Endothelial cell of umbilical vein (primary cell): ENCODE measurements around the gene ZDHHC9. TPM values are rescaled to one million over a fixed set of nuclear protein-coding genes. Genes with fewer than 3 reads are reported as not detected.

Source experiments
- BruUV-seq: library from RNA; stranded (reverse); fragments of 400-500 nt; replicated peaks from 2 replicates; lab custom pipeline; 2021; lab: Mats Ljungman, UMichigan
- CTCF ChIA-PET: fragments of 300-600, 350-600 bp; sonication (Branson Sonifier 250); formaldehyde crosslinking; loops from one replicate; lab custom pipeline; 2021; ENCODE audit warnings: antibody characterized with exemption, inconsistent platforms; lab: Charles Lee
- POLR2A ChIA-PET: fragments of 300-600, 350-600 bp; sonication (Branson Sonifier 250); formaldehyde crosslinking; loops from one replicate; lab custom pipeline; 2021; ENCODE audit warnings: antibody characterized with exemption, inconsistent platforms; lab: Charles Lee
- DNase-seq: peaks from one replicate; pipeline ENCODE4 v3.0.0-alpha.2; 2011; ENCODE audit warnings: low read depth, low spot score
- FAIRE-seq: peaks from 2 replicates; lab custom pipeline; 2011; peaks lifted over from hg19 to GRCh38; lab: Jason Lieb, UNC
- H2AFZ ChIP-seq: 2 replicates; pipeline ENCODE4 v1.6.0; 2012; ENCODE audit warnings: low read depth, low read length, control low read depth, inconsistent platforms
- H3K27ac ChIP-seq: 2 replicates; pipeline ENCODE4 v1.5.1; 2011; ENCODE audit warnings: low read depth, mild to moderate bottlenecking, control low read depth, low read length, moderate library complexity; ENCODE audit not compliant: insufficient read depth
- H3K27me3 ChIP-seq, 2 experiments: 2 replicates each; pipeline versions ENCODE4 v1.6.0 to v1.6.1; 2011; ENCODE audit warnings: low read length in 2 of 2, mixed read lengths in 1 of 2; ENCODE audit not compliant: control insufficient read depth in 2 of 2, insufficient read depth in 2 of 2
- H3K36me3 ChIP-seq, 2 experiments: 2 replicates in 1 of 2; 3 replicates in 1 of 2; pipeline ENCODE4 v1.5.1; 2011; ENCODE audit warnings: low read length in 2 of 2, mild to moderate bottlenecking in 1 of 2, moderate library complexity in 1 of 2; ENCODE audit not compliant: control insufficient read depth in 2 of 2, insufficient read depth in 2 of 2; ENCODE audit errors: extremely low read depth in 1 of 2
- H3K4me1 ChIP-seq: 3 replicates; pipeline ENCODE4 v1.5.1; 2011; ENCODE audit warnings: mild to moderate bottlenecking, low read length; ENCODE audit not compliant: control insufficient read depth, insufficient read depth; ENCODE audit errors: extremely low read depth
- H3K4me2 ChIP-seq: 2 replicates; pipeline ENCODE4 v1.6.1; 2011; ENCODE audit warnings: low read length, control low read depth, mixed read lengths; ENCODE audit not compliant: insufficient read depth
- H3K4me3 ChIP-seq, 3 experiments: fragments of 200-600 bp in 1 of 3; sonication (generic), shearing (Covaris generic) in 1 of 3; replicated peaks in 1 of 3; 2 replicates each; pipeline ENCODE4 v1.5.1; 2011 to 2016; ENCODE audit warnings: control low read depth in 3 of 3, low read length in 3 of 3, mild to moderate bottlenecking in 2 of 3, inconsistent platforms in 1 of 3, low read depth in 1 of 3, moderate library complexity in 1 of 3; ENCODE audit not compliant: insufficient read depth in 1 of 3
- H3K79me2 ChIP-seq: 2 replicates; pipeline ENCODE4 v1.6.0; 2012; ENCODE audit warnings: low read length, inconsistent platforms; ENCODE audit not compliant: control insufficient read depth, insufficient read depth
- H3K9ac ChIP-seq: replicated peaks from 2 replicates; pipeline ENCODE3; 2011; ENCODE audit warnings: low read length, control low read depth; ENCODE audit not compliant: insufficient read depth; ENCODE audit errors: extremely low read depth
- H3K9me1 ChIP-seq: replicated peaks from 3 replicates; pipeline ENCODE4 v1.6.0; 2011; ENCODE audit warnings: mild to moderate bottlenecking, low read length; ENCODE audit not compliant: control insufficient read depth, insufficient read depth; ENCODE audit errors: extremely low read depth
- H3K9me3 ChIP-seq: replicated peaks from 2 replicates; pipeline ENCODE4 v1.5.1; 2012; ENCODE audit warnings: low read length, inconsistent platforms; ENCODE audit not compliant: control insufficient read depth, insufficient read depth
- H4K20me1 ChIP-seq: replicated peaks from 2 replicates; pipeline ENCODE3; 2011; ENCODE audit warnings: mild to moderate bottlenecking, low read length; ENCODE audit not compliant: control insufficient read depth, insufficient read depth; ENCODE audit errors: extremely low read depth
- EZH2 ChIP-seq: IDR thresholded peaks from 2 replicates; pipeline ENCODE4 v1.6.1; 2012; ENCODE audit warnings: borderline replicate concordance, low read depth, mild to moderate bottlenecking, moderate library complexity, low read length, inconsistent platforms; ENCODE audit not compliant: severe bottlenecking
- FOS ChIP-seq: IDR thresholded peaks from 2 replicates; pipeline ENCODE4 v1.6.1; 2011; ENCODE audit warnings: mild to moderate bottlenecking, low read length, moderate library complexity, borderline replicate concordance; ENCODE audit not compliant: insufficient read depth
- GATA2 ChIP-seq: IDR thresholded peaks from 2 replicates; pipeline ENCODE4 v1.7.0; 2011; ENCODE audit warnings: low read depth, mild to moderate bottlenecking, moderate library complexity, mixed read lengths, low read length; ENCODE audit not compliant: insufficient read length, insufficient read depth
- JUN ChIP-seq: IDR thresholded peaks from 2 replicates; pipeline ENCODE4 v1.6.1; 2011; ENCODE audit warnings: borderline replicate concordance, low read depth; ENCODE audit not compliant: insufficient read length, insufficient read depth
- MYC ChIP-seq: IDR thresholded peaks from one replicate; pipeline ENCODE4 v1.6.1; 2011; ENCODE audit warnings: mild to moderate bottlenecking, low read depth, low read length
- POLR2A ChIP-seq: IDR thresholded peaks from 2 replicates; pipeline ENCODE4 v1.6.1; 2012; ENCODE audit warnings: low read depth, mild to moderate bottlenecking, control low read depth, low read length
- POLR2AphosphoS5 ChIP-seq: IDR thresholded peaks from 2 replicates; pipeline ENCODE4 v1.6.1; 2012; ENCODE audit warnings: low read depth, mild to moderate bottlenecking, control low read depth, low read length, moderate library complexity; ENCODE audit not compliant: insufficient read depth
- dilution Hi-C: fragments of 300-500 bp; cut with MboI; formaldehyde crosslinking; loops from one replicate; pipeline ENCODE4 v1.15.0; 2019; ENCODE audit warnings: low sequenced_read_pairs; ENCODE audit not compliant: extremely low pct_ligation_motif_present
- intact Hi-C: fragments of 100-400 bp; cut with micrococcal nuclease; formaldehyde crosslinking; loops from one replicate; pipeline ENCODE4 v1.10.0; 2022
- polyA plus RNA-seq, 4 experiments: library from polyadenylated mRNA; depleted of rRNA in 3 of 4; stranded (reverse) in 3 of 4; unstranded in 1 of 4; fragments of >200 nt; gene quantifications; 2 replicates each; pipeline versions ENCODE4 v1.2.1 to v1.2.3, GENCODE V29; 2011 to 2012; ENCODE audit warnings: missing spikeins in 1 of 4
- total RNA-seq: library from RNA; stranded (reverse); gene quantifications from 2 replicates; pipeline ENCODE4 v1.2.3, GENCODE V29; 2021
- TF ChIP-seq, protein P1 (sequence below): IDR thresholded peaks from 2 replicates; pipeline ENCODE4 v1.6.1; 2011; ENCODE audit not compliant: insufficient read depth, insufficient read length
- TF ChIP-seq, protein P2 (sequence below), 2 donors: IDR thresholded peaks; 1 replicate in 1 of 2; 2 replicates in 1 of 2; pipeline ENCODE4 v1.5.1; 2011; ENCODE audit warnings: low read length in 2 of 2, mild to moderate bottlenecking in 2 of 2, moderate library complexity in 2 of 2, control low read depth in 1 of 2, inconsistent platforms in 1 of 2, low read depth in 1 of 2; ENCODE audit not compliant: insufficient read depth in 1 of 2; ENCODE audit errors: extremely low read depth in 1 of 2

Gene ZDHHC9
- total and polyA plus RNA-seq, 2 donors (not counting 3 experiments of a cell fraction or from before 2014, with no cell fraction given) = 27.4 to 33.6 TPM

DNA sequence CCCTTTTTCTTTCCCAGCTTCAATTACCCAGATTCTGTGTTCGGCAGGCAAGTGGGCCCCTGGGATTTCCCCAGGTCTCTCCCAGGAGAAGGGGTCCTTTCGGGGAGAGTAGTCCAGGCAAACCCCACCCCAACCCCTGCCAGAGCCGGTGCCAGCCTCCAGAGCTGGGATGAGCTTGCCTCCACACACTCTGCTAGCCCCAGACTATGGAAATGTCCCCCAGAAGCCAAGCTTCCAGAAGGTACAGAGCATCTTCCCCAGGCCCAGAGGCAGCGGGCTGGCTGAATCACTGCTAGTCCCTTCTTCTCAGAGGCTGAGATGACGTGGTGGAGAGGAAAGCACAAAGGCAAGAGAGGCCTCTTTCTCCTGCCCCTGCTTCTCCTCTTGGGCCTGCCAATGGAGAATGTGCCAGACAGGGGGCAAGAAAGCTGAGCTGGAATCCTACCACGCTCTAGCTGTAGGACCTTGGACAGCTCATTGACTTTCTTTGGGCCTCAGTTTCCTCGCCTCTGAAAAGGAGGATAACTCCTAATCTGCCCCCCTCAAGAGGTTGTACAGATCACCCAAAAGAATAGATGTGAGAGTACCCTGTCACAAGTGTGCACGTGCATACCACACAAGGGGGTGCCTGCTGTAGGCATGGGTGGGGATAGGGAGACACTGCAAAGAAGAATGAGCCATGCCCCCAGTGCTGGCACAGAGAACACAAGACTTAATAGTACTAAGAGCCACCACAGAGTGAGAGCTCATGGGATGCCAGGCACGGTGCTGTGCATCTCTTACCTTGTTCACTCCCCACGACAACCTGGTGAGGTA is 61.8 kb downstream of the ZDHHC9 start:
- no peak overlapping the region for H3K4me2 ChIP-seq
- no peaks in the 10 kb centered on the region for H3K9me3 ChIP-seq
- ChIA-PET POLR2A (no interaction called here), CTCF (interaction anchor here (1.0 kb wide), 1 partner anchor 55 kb away, joined by 4 read pairs; no protein-coding TSS in a partner anchor)
- no peak for TF ChIP-seq POLR2AphosphoS5
- no peak for TF ChIP-seq EZH2
- TF ChIP-seq FOS = no peak
- TF ChIP-seq GATA2 = no peak
- TF ChIP-seq JUN = no peak
- TF ChIP-seq, protein P1, sequence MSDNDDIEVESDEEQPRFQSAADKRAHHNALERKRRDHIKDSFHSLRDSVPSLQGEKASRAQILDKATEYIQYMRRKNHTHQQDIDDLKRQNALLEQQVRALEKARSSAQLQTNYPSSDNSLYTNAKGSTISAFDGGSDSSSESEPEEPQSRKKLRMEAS = no peak
- TF ChIP-seq MYC = no peak
- TF ChIP-seq POLR2A = no peak
- TF ChIP-seq, protein P2, sequence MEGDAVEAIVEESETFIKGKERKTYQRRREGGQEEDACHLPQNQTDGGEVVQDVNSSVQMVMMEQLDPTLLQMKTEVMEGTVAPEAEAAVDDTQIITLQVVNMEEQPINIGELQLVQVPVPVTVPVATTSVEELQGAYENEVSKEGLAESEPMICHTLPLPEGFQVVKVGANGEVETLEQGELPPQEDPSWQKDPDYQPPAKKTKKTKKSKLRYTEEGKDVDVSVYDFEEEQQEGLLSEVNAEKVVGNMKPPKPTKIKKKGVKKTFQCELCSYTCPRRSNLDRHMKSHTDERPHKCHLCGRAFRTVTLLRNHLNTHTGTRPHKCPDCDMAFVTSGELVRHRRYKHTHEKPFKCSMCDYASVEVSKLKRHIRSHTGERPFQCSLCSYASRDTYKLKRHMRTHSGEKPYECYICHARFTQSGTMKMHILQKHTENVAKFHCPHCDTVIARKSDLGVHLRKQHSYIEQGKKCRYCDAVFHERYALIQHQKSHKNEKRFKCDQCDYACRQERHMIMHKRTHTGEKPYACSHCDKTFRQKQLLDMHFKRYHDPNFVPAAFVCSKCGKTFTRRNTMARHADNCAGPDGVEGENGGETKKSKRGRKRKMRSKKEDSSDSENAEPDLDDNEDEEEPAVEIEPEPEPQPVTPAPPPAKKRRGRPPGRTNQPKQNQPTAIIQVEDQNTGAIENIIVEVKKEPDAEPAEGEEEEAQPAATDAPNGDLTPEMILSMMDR (IDR thresholded peaks at IDR 0.05; ENCODE audit: extremely low read depth in 1 of 2, insufficient read depth in 1 of 2, low read depth in 1 of 2, low read length in 2 of 2) = no peak
- intact Hi-C loops (no loop called here), dilution Hi-C loops (no loop called here)
- DNase-seq (no peak), FAIRE-seq (no peak)
- peaks cover 9% of the 10 kb centered on the region for H3K4me1 ChIP-seq
- H3K27me3 ChIP-seq = no peaks in the 10 kb centered on the region
- H4K20me1 ChIP-seq = no peaks in the 10 kb centered on the region
- no peak overlapping the region for H3K4me3 ChIP-seq
- no TSS peak for BruUV-seq
- no peak overlapping the region for H3K27ac ChIP-seq
- no peaks in the 10 kb centered on the region for H3K36me3 ChIP-seq
- H3K79me2 ChIP-seq = no peaks in the 10 kb centered on the region
- no peak overlapping the region for H2AFZ ChIP-seq
- no peak overlapping the region for H3K9ac ChIP-seq
- H3K9me1 ChIP-seq = no peaks in the 10 kb centered on the region
